HEK293T (cell line): ENCODE results near the gene MALSU1.

Source experiments
- CTCF ChIA-PET: fragments of 350-600 bp; formaldehyde crosslinking; extraction: SDS; loops from one replicate; lab custom pipeline; 2021; ENCODE audit warnings: antibody characterized with exemption, inconsistent platforms; lab: Yijun Ruan, JAX
- POLR2A ChIA-PET: fragments of 350-600 bp; formaldehyde crosslinking; extraction: SDS; loops from one replicate; lab custom pipeline; 2020; ENCODE audit warnings: antibody characterized with exemption, inconsistent platforms; lab: Yijun Ruan, JAX
- DNase-seq: peaks from one replicate; pipeline ENCODE4 v3.0.0; 2012; ENCODE audit warnings: mixed read lengths; ENCODE audit errors: extremely low spot score
- ARNT ChIP-seq: fragments of 450-650 bp; IDR thresholded peaks from 2 replicates; pipeline ENCODE4 v1.6.1; 2017; ENCODE audit warnings: mild to moderate bottlenecking
- BHLHE40 ChIP-seq: fragments of 450-650 bp; IDR thresholded peaks from 2 replicates; pipeline ENCODE4 v1.6.1; 2016; ENCODE audit warnings: mild to moderate bottlenecking, moderate library complexity, borderline replicate concordance
- CTBP1 ChIP-seq: fragments of 450-650 bp; IDR thresholded peaks from 2 replicates; pipeline ENCODE4 v1.6.1; 2016; ENCODE audit warnings: borderline replicate concordance
- ELF4 ChIP-seq: fragments of 450-650 bp; IDR thresholded peaks from 2 replicates; pipeline ENCODE4 v1.6.1; 2017; ENCODE audit warnings: antibody characterized with exemption
- FOXA1 ChIP-seq: fragments of 450-650 bp; IDR thresholded peaks from 2 replicates; pipeline ENCODE4 v1.6.1; 2016; ENCODE audit warnings: mild to moderate bottlenecking
- FOXK2 ChIP-seq: fragments of 450-650 bp; IDR thresholded peaks from 2 replicates; pipeline ENCODE4 v1.6.1; 2016; ENCODE audit warnings: mild to moderate bottlenecking
- FOXM1 ChIP-seq: fragments of 450-650 bp; IDR thresholded peaks from 2 replicates; pipeline ENCODE4 v1.6.1; 2017; ENCODE audit warnings: mild to moderate bottlenecking, borderline replicate concordance
- HDGF ChIP-seq: fragments of 450-650 bp; IDR thresholded peaks from 2 replicates; pipeline ENCODE4 v1.6.1; 2017; ENCODE audit warnings: antibody characterized with exemption, borderline replicate concordance
- L3MBTL2 ChIP-seq: fragments of 450-650 bp; conservative IDR thresholded peaks from 2 replicates; pipeline ENCODE4 v1.6.1; 2016; ENCODE audit warnings: mild to moderate bottlenecking
- LEF1 ChIP-seq: fragments of 450-650 bp; IDR thresholded peaks from 2 replicates; pipeline ENCODE4 v1.6.1; 2017; ENCODE audit warnings: mild to moderate bottlenecking, borderline replicate concordance
- NFRKB ChIP-seq: fragments of 450-650 bp; IDR thresholded peaks from 2 replicates; pipeline ENCODE4 v1.6.1; 2016; ENCODE audit warnings: mild to moderate bottlenecking, moderate library complexity
- SP1 ChIP-seq: fragments of 450-650 bp; IDR thresholded peaks from 2 replicates; pipeline ENCODE4 v1.6.1; 2017
- SUZ12 ChIP-seq: fragments of 450-650 bp; IDR thresholded peaks from 2 replicates; pipeline ENCODE4 v1.6.1; 2016; ENCODE audit warnings: mild to moderate bottlenecking
- TARDBP ChIP-seq: fragments of 450-650 bp; IDR thresholded peaks from 2 replicates; pipeline ENCODE4 v1.6.1; 2016
- ZNF384 ChIP-seq: fragments of 450-650 bp; IDR thresholded peaks from 2 replicates; pipeline ENCODE4 v1.6.1; 2016
- TF ChIP-seq, protein P1 (sequence below): fragments of 450-650 bp; IDR thresholded peaks from 2 replicates; pipeline ENCODE4 v1.6.1; 2016

Gene MALSU1

DNA sequence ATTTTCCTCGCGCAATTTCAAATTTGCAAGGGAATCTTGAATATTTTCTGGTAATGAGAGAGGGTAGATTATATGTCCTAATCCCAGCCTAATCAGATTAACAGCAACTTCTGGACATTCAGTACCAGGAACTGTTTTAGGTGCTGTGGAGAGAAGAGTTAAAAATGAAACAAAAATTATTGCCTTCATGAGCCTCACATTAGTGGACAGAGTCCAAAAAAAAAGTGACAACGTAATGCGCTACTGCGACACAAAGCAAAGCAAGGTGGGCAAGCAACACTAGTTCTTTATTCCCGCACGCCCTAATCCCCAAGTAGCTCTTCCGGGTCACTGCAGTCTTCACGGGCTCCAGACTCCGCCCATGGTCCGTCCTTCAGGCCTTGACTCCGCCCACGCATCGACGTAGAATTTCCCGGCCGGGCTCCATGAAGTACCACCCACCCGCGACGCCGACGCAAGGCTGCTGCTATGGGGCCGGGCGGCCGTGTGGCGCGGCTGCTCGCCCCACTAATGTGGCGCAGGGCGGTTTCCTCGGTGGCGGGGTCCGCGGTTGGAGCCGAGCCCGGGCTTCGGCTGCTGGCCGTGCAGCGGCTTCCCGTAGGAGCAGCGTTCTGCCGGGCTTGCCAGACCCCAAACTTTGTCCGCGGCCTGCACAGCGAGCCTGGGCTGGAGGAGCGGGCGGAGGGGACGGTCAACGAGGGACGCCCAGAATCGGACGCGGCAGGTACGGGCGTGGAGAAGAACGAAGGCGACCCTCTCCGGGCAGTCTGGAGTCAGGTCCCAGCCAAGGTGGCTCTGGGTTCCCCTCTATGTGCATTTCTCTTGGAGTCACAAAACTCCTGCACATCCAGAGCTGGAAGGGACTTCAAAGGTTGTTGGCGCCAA, at the start of gene MALSU1:
Gene MALSU1 (plus strand): TSS at position 455 of the 885 bp plus-strand sequence. CDS start 14 bp downstream, at position 469.
- TF ChIP-seq SUZ12 (no peak), L3MBTL2 (peak; percentile 67), ELF4 (peak; percentile 60)
- POLR2A ChIA-PET = interaction anchor here (0.6 to 2.4 kb wide), 15 partner anchors 9 to 356 kb away, joined by 3 to 11 read pairs (median 3); no protein-coding TSS in a partner anchor
- CTCF ChIA-PET = interaction anchor here (0.7 kb wide), 2 partner anchors 34 to 1974 kb away, joined by 3 read pairs; no protein-coding TSS in a partner anchor
- DNase-seq = peak; percentile 95

DNA sequence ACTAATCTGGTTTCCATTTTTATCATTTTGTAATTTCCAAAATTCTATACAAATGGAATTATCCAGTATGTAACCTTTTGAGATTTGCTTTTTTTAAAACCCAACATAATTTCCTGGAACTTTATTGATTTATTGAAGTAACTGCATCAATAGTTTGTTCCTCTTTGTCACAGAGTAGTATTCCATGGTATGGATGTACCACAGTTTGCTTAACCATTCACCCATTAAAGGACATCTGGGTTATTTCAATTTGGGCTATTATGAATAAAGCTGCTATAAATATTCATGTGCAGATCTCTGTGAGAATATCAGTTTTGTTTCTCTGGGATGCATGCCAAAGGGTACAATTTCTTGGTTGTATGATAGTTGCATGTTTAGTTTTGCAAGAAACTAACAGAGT, 49.7 kb upstream of the MALSU1 start:
- DNase-seq = no peak
- TF ChIP-seq BHLHE40 (no peak), ARNT (no peak), L3MBTL2 (no peak), FOXA1 (no peak), FOXM1 (no peak), SP1 (no peak), NFRKB (no peak)
- TF ChIP-seq, protein P1, sequence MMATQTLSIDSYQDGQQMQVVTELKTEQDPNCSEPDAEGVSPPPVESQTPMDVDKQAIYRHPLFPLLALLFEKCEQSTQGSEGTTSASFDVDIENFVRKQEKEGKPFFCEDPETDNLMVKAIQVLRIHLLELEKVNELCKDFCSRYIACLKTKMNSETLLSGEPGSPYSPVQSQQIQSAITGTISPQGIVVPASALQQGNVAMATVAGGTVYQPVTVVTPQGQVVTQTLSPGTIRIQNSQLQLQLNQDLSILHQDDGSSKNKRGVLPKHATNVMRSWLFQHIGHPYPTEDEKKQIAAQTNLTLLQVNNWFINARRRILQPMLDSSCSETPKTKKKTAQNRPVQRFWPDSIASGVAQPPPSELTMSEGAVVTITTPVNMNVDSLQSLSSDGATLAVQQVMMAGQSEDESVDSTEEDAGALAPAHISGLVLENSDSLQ = no peak
- POLR2A ChIA-PET = no interaction called here
- CTCF ChIA-PET = interaction anchor here (0.5 kb wide), 1 partner anchor 32 kb away, joined by 3 read pairs; no protein-coding TSS in a partner anchor

- POLR2A ChIA-PET = no interaction called here
- DNase-seq = no peak
- TF ChIP-seq FOXK2 = no peak
- TF ChIP-seq FOXM1 = no peak
- TF ChIP-seq SUZ12 = no peak
- TF ChIP-seq BHLHE40 = no peak
- no peak for TF ChIP-seq L3MBTL2
- TF ChIP-seq NFRKB = no peak
- no peak for TF ChIP-seq LEF1
- TF ChIP-seq ARNT = no peak
- no peak for TF ChIP-seq ELF4
- no peak for TF ChIP-seq SP1
- TF ChIP-seq FOXA1 = no peak
- TF ChIP-seq TARDBP = no peak
- CTCF ChIA-PET = no interaction called here
These were observed 45.0 kb upstream of the MALSU1 start for GRCh38 chr7:23254051-23254681.

DNA sequence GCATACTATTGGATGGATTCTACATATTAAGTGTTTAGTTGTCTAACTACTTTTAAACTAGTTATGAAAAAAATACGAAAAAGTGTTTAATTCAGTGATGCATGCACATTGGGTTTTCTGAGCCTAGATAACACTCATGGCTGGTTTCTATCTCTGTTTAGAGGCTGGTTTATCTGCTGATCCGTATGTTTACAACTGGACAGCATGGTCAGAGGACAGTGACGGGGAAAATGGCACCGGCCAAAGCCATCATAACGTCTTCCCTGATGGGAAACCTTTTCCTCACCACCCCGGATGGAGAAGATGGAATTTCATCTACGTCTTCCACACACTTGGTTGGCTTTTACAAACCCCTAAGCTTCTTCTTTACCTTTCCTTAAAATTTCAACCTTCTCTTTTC, 42.4 kb upstream of the MALSU1 start:
- ChIA-PET CTCF (no interaction called here), POLR2A (no interaction called here)
- no peak for DNase-seq
- TF ChIP-seq TARDBP (no peak), L3MBTL2 (no peak), SP1 (no peak), NFRKB (no peak), ZNF384 (no peak), FOXK2 (no peak), LEF1 (no peak), HDGF (no peak), FOXM1 (no peak), FOXA1 (no peak), ELF4 (no peak), ARNT (no peak), SUZ12 (no peak), CTBP1 (no peak)
- TF ChIP-seq, protein P1 = no peak

DNA sequence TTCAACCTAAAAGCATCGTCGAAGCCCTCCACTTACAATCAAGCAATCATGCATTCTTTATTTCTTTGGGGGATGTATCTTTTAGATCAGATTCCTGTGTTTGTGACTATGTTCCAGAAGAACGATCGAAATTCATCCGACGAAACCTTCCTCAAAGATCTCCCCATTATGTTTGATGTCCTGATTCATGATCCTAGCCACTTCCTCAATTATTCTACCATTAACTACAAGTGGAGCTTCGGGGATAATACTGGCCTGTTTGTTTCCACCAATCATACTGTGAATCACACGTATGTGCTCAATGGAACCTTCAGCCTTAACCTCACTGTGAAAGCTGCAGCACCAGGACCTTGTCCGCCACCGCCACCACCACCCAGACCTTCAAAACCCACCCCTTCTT, 38.8 kb upstream of the MALSU1 start:
- no peak for TF ChIP-seq LEF1
- TF ChIP-seq TARDBP = no peak
- TF ChIP-seq L3MBTL2 = no peak
- no peak for TF ChIP-seq FOXA1
- no peak for TF ChIP-seq FOXM1
- no peak for TF ChIP-seq FOXK2
- no peak for TF ChIP-seq SUZ12
- TF ChIP-seq HDGF = no peak
- no peak for TF ChIP-seq CTBP1
- no peak for TF ChIP-seq BHLHE40
- TF ChIP-seq SP1 = no peak
- TF ChIP-seq, protein P1 = no peak
- no peak for TF ChIP-seq NFRKB
- no peak for TF ChIP-seq ELF4
- TF ChIP-seq ZNF384 = no peak
- no peak for TF ChIP-seq ARNT
- ChIA-PET POLR2A (no interaction called here), CTCF (interaction anchor here (2.5 kb wide), 1 partner anchor 12 kb away, joined by 13 read pairs; no protein-coding TSS in a partner anchor)
- no peak for DNase-seq
